ENCODE measurements around the gene NPAP1. TPM values are rescaled to one million over a fixed set of nuclear protein-coding genes. Genes with fewer than 3 reads are reported as not detected.
"Not testable (repeated sequence)": the region's sequence is repeated elsewhere in the genome, so short reads cannot be mapped to it uniquely, and the experiment has no call there.

The NPAP1 gene
- total RNA-seq, result under 0.01 TPM

- no peak for DNase-seq (ENCODE audit: low read depth in 2 of 3, low spot score in 2 of 3)
Measured at GRCh38 chr15:24675332-24676144, at the start of gene NPAP1. Gene NPAP1, plus strand, starts transcription at chr15:24675775. Its CDS starts 93 bp downstream, at chr15:24675868.

GRCh38 chr15:24627443-24627842 lies 48.1 kb upstream of the NPAP1 start:
- DNase-seq (ENCODE audit: low read depth in 2 of 3, low spot score in 2 of 3), result no peak

- no peak for DNase-seq (ENCODE audit: low read depth in 2 of 3, low spot score in 2 of 3)
Measured at GRCh38 chr15:24633082-24633481, 42.5 kb upstream of the NPAP1 start.

GRCh38 chr15:24639412-24639811 lies 36.2 kb upstream of the NPAP1 start:
- DNase-seq (ENCODE audit: low read depth in 2 of 3, low spot score in 2 of 3), result not testable (repeated sequence)

- no peak for DNase-seq (ENCODE audit: low read depth in 2 of 3, low spot score in 2 of 3)
Measured at GRCh38 chr15:24645627-24646026, 29.9 kb upstream of the NPAP1 start.

GRCh38 chr15:24659622-24660021 lies 16.0 kb upstream of the NPAP1 start:
- no peak for DNase-seq (ENCODE audit: low read depth in 2 of 3, low spot score in 2 of 3)

- no peak for DNase-seq (ENCODE audit: low read depth in 2 of 3, low spot score in 2 of 3)
Measured at GRCh38 chr15:24662991-24663390, 12.6 kb upstream of the NPAP1 start.

- DNase-seq (ENCODE audit: low read depth in 2 of 3, low spot score in 2 of 3), result no peak
Measured at GRCh38 chr15:24676431-24676830, 856 bp downstream of the NPAP1 start.

- DNase-seq (ENCODE audit: low read depth in 2 of 3, low spot score in 2 of 3), result no peak
Measured at GRCh38 chr15:24678485-24678884, 2.9 kb downstream of the NPAP1 start.

- no peak for DNase-seq (ENCODE audit: low read depth in 2 of 3, low spot score in 2 of 3)
Measured at GRCh38 chr15:24682002-24682401, 6.4 kb downstream of the NPAP1 start.

- not testable (repeated sequence) for DNase-seq (ENCODE audit: low read depth in 2 of 3, low spot score in 2 of 3)
Measured at GRCh38 chr15:24682905-24683304, 7.3 kb downstream of the NPAP1 start.

GRCh38 chr15:24683736-24684135 lies 8.2 kb downstream of the NPAP1 start:
- no peak for DNase-seq (ENCODE audit: low read depth in 2 of 3, low spot score in 2 of 3)

GRCh38 chr15:24684313-24684712 lies 8.7 kb downstream of the NPAP1 start:
- DNase-seq (ENCODE audit: low read depth in 2 of 3, low spot score in 2 of 3), result no peak

- DNase-seq (ENCODE audit: low read depth in 2 of 3, low spot score in 2 of 3), result no peak
Measured at GRCh38 chr15:24696201-24696600, 20.6 kb downstream of the NPAP1 start.

- DNase-seq (ENCODE audit: low read depth in 2 of 3, low spot score in 2 of 3), result no peak
Measured at GRCh38 chr15:24696842-24697241, 21.3 kb downstream of the NPAP1 start.

GRCh38 chr15:24718289-24719082 lies 42.9 kb downstream of the NPAP1 start:
- DNase-seq (ENCODE audit: low read depth in 2 of 3, low spot score in 2 of 3), result no peak

GRCh38 chr15:24729760-24730159 lies 54.2 kb downstream of the NPAP1 start:
- DNase-seq (ENCODE audit: low read depth in 2 of 3, low spot score in 2 of 3), result no peak

Measured in hematopoietic multipotent progenitor cell (in vitro differentiated cells).